NT2/D1 (cell line): ENCODE results near the gene BABAM2.

ENCODE experiments used
- DNase-seq: peaks from one replicate; pipeline ENCODE4 v3.0.0-alpha.2; 2011; ENCODE audit warnings: low read depth, low spot score
- H3K27me3 ChIP-seq: 2 replicates; pipeline ENCODE4 v1.6.0; 2011; ENCODE audit warnings: mild to moderate bottlenecking; ENCODE audit not compliant: insufficient read length, insufficient read depth
- H3K36me3 ChIP-seq: 2 replicates; pipeline ENCODE4 v1.6.1; 2011; ENCODE audit warnings: mild to moderate bottlenecking, low read length, mixed read lengths; ENCODE audit not compliant: insufficient read depth, insufficient read length
- H3K4me1 ChIP-seq: 2 replicates; pipeline ENCODE4 v1.5.1; 2011; ENCODE audit not compliant: insufficient read depth, insufficient read length
- H3K4me3 ChIP-seq: 2 replicates; pipeline ENCODE4 v1.5.1; 2011; ENCODE audit warnings: low read depth; ENCODE audit not compliant: insufficient read length
- H3K9ac ChIP-seq: 2 replicates; pipeline ENCODE4 v1.6.0; 2011; ENCODE audit warnings: low read depth; ENCODE audit not compliant: insufficient read length
- H3K9me3 ChIP-seq: 2 replicates; pipeline ENCODE4 v1.5.1; 2011; ENCODE audit warnings: mild to moderate bottlenecking, low read length; ENCODE audit not compliant: insufficient read depth
- SUZ12 ChIP-seq: IDR thresholded peaks from 2 replicates; pipeline ENCODE4 v1.6.1; 2011; ENCODE audit not compliant: insufficient read length, insufficient read depth; ENCODE audit errors: extremely low read depth
- YY1 ChIP-seq: IDR thresholded peaks from 2 replicates; pipeline ENCODE4 v1.6.1; 2011; ENCODE audit not compliant: insufficient read length, insufficient read depth
- ZNF274 ChIP-seq: IDR thresholded peaks from 2 replicates; pipeline ENCODE4 v1.6.1; 2011; ENCODE audit warnings: mild to moderate bottlenecking, low read depth, low read length

The BABAM2 gene

GRCh38 chr2:27921880-27922547, 31.5 kb downstream of the BABAM2 start:
- TF ChIP-seq ZNF274 (no peak), SUZ12 (no peak), YY1 (no peak)
- Histone ChIP-seq H3K27me3 (no peaks in the 10 kb centered on the region), H3K4me3 (no peak overlapping the region), H3K9ac (no peak overlapping the region), H3K4me1 (no peaks in the 10 kb centered on the region), H3K9me3 (no peaks in the 10 kb centered on the region), H3K36me3 (no peaks in the 10 kb centered on the region)
- no peak for DNase-seq

GRCh38 chr2:27922842-27923241, 32.3 kb downstream of the BABAM2 start:
- H3K4me1 ChIP-seq, result no peaks in the 10 kb centered on the region

GRCh38 chr2:27925766-27926472, 35.4 kb downstream of the BABAM2 start:
- H3K4me3 ChIP-seq, result no peak overlapping the region
- H3K4me1 ChIP-seq, result no peaks in the 10 kb centered on the region
- no peaks in the 10 kb centered on the region for H3K36me3 ChIP-seq
- DNase-seq, result no peak
- TF ChIP-seq SUZ12 (no peak), YY1 (no peak), ZNF274 (no peak)
- no peaks in the 10 kb centered on the region for H3K27me3 ChIP-seq
- H3K9ac ChIP-seq, result no peak overlapping the region
- no peaks in the 10 kb centered on the region for H3K9me3 ChIP-seq

More at GRCh38 chr2:27922842-27923241, 32.3 kb downstream of the BABAM2 start:
- Histone ChIP-seq H3K4me3 (no peak overlapping the region), H3K9me3 (no peaks in the 10 kb centered on the region), H3K27me3 (no peaks in the 10 kb centered on the region), H3K9ac (no peak overlapping the region), H3K36me3 (no peaks in the 10 kb centered on the region)
- TF ChIP-seq SUZ12, result no peak
- no peak for TF ChIP-seq ZNF274
- TF ChIP-seq YY1, result no peak
- DNase-seq, result no peak

- TF ChIP-seq ZNF274 (no peak), SUZ12 (no peak), YY1 (no peak)
Measured at GRCh38 chr2:27929916-27930486, 39.5 kb downstream of the BABAM2 start.

GRCh38 chr2:27931361-27931950, 40.9 kb downstream of the BABAM2 start:
- Histone ChIP-seq H3K9ac (no peak overlapping the region), H3K27me3 (no peaks in the 10 kb centered on the region), H3K9me3 (no peaks in the 10 kb centered on the region), H3K4me3 (no peak overlapping the region), H3K36me3 (no peaks in the 10 kb centered on the region), H3K4me1 (no peaks in the 10 kb centered on the region)
- no peak for DNase-seq
- TF ChIP-seq YY1 (no peak), SUZ12 (no peak), ZNF274 (no peak)

More at GRCh38 chr2:27929916-27930486, 39.5 kb downstream of the BABAM2 start:
- H3K36me3 ChIP-seq, result no peaks in the 10 kb centered on the region
- no peak for DNase-seq
- no peaks in the 10 kb centered on the region for H3K27me3 ChIP-seq
- H3K4me3 ChIP-seq, result no peak overlapping the region
- H3K4me1 ChIP-seq, result no peaks in the 10 kb centered on the region
- H3K9ac ChIP-seq, result no peak overlapping the region
- H3K9me3 ChIP-seq, result no peaks in the 10 kb centered on the region

- H3K9me3 ChIP-seq, result no peaks in the 10 kb centered on the region
- H3K27me3 ChIP-seq, result no peaks in the 10 kb centered on the region
- H3K36me3 ChIP-seq, result no peaks in the 10 kb centered on the region
- DNase-seq, result no peak
- no peaks in the 10 kb centered on the region for H3K4me1 ChIP-seq
- H3K9ac ChIP-seq, result no peak overlapping the region
- H3K4me3 ChIP-seq, result no peak overlapping the region
- no peak for TF ChIP-seq SUZ12
- no peak for TF ChIP-seq ZNF274
- TF ChIP-seq YY1, result no peak
Measured at GRCh38 chr2:27932396-27932795, 41.9 kb downstream of the BABAM2 start.

GRCh38 chr2:27935026-27935425, 44.5 kb downstream of the BABAM2 start:
- TF ChIP-seq ZNF274 (no peak), SUZ12 (no peak), YY1 (no peak)
- no peaks in the 10 kb centered on the region for H3K4me1 ChIP-seq
- H3K9me3 ChIP-seq, result no peaks in the 10 kb centered on the region
- DNase-seq, result no peak
- no peak overlapping the region for H3K9ac ChIP-seq
- no peak overlapping the region for H3K4me3 ChIP-seq
- no peaks in the 10 kb centered on the region for H3K36me3 ChIP-seq
- H3K27me3 ChIP-seq, result no peaks in the 10 kb centered on the region
